ENCODE measurements around the gene TRIM45.

- no peak for TF ChIP-seq YY1 (tag by site-specific recombination; IDR thresholded peaks at IDR 0.05)
- no peak for TF ChIP-seq CTCF (tag by site-specific recombination; IDR thresholded peaks at IDR 0.05)
These were observed 20.2 kb downstream of the TRIM45 start for GRCh38 chr1:117101334-117101733.
